Adrenal gland (tissue), 5 donors: ENCODE data around the gene GPSM3.

Source experiments
- CTCF ChIP-seq, 6 experiments: fragments of 450-650 bp in 4 of 6; fragments of 200-600 bp in 2 of 6; sonication (generic) in 1 of 6; IDR thresholded peaks; 1 replicate in 5 of 6; 2 replicates in 1 of 6; pipeline versions ENCODE4 v1.5.1 to v1.8.0; 2016 to 2021; ENCODE audit warnings: antibody characterized with exemption in 6 of 6, mild to moderate bottlenecking in 2 of 6, moderate library complexity in 1 of 6
- POLR2A ChIP-seq, 2 donors: fragments of 450-650 bp; IDR thresholded peaks; one replicate each; pipeline ENCODE4 v1.6.1; 2017; ENCODE audit warnings: antibody characterized with exemption in 2 of 2, mild to moderate bottlenecking in 2 of 2, moderate library complexity in 1 of 2
- donor health status: DM: no; HTN: no; CAD: no.

- TF ChIP-seq CTCF (IDR thresholded peaks at IDR 0.05) (no peak), POLR2A (IDR thresholded peaks at IDR 0.05) (no peak)
Observed at GRCh38 chr6:32198345-32198696, 5.9 kb upstream of the GPSM3 start.
